AG04449 (cell line): ENCODE measurements around the gene BUB1B.

Source experiments
- CTCF ChIA-PET: fragments of 350-600 bp; formaldehyde crosslinking; extraction: SDS; loops from one replicate; lab custom pipeline; 2021; ENCODE audit warnings: antibody characterized with exemption; lab: Yijun Ruan, JAX
- POLR2A ChIA-PET: fragments of 400-600, 350-600 bp; formaldehyde crosslinking; extraction: SDS; loops from one replicate; lab custom pipeline; 2020; ENCODE audit warnings: antibody characterized with exemption, inconsistent platforms; lab: Yijun Ruan, JAX
- DNase-seq: peaks from one replicate; pipeline ENCODE4 v3.0.0-alpha.2; 2010; ENCODE audit warnings: low read depth, low spot score
- H3K4me3 ChIP-seq: 2 replicates; pipeline ENCODE4 v1.5.1; 2011; ENCODE audit warnings: low read depth, mild to moderate bottlenecking, control low read depth, low read length
- CTCF ChIP-seq: IDR thresholded peaks from one replicate; pipeline ENCODE4 v1.5.1; 2011; ENCODE audit warnings: mild to moderate bottlenecking, moderate library complexity, low read length, control low read depth, inconsistent platforms; ENCODE audit not compliant: insufficient read depth; ENCODE audit errors: missing control alignments

Gene BUB1B

DNA sequence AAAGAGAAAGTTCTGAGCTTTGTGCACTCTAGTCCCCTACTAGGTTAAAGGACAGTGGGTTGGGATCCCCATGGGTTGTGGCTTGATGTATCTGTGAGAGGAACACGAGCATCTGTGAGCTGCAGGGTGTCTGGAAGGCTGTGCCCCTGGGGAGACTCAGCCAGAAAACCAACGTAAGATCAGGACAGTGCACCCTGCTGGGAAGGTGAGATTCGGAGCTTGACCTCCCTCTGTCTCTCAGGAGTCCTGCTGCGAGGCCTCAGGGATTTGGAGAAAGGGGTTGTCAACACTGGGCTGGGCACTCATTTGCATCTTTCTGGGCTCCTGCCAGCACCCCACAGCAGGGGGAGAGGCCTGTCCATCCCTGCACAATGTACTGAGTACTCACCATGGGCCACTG is 106.8 kb downstream of the BUB1B start:
- TF ChIP-seq CTCF, result no peak
- ChIA-PET POLR2A (no interaction called here), CTCF (interaction anchor here (0.7 to 20.1 kb wide), 5 partner anchors 8 to 222 kb away, joined by 3 to 1718 read pairs (median 419); partner anchors contain the start of genes INAFM2, PAK6 and PLCB2)
- no peak for DNase-seq
- H3K4me3 ChIP-seq, result no peak overlapping the region

- no peak overlapping the region for H3K4me3 ChIP-seq
- POLR2A ChIA-PET, result no interaction called here
- TF ChIP-seq CTCF, result no peak
- CTCF ChIA-PET, result interaction anchor here (0.9 to 20.1 kb wide), 7 partner anchors 6 to 230 kb away, joined by 3 to 1718 read pairs (median 286); partner anchors contain the start of genes INAFM2, PAK6, PLCB2 and SRP14
- DNase-seq, result no peak
Observed at GRCh38 chr15:40269604-40270003, 108.7 kb downstream of the BUB1B start.

DNA sequence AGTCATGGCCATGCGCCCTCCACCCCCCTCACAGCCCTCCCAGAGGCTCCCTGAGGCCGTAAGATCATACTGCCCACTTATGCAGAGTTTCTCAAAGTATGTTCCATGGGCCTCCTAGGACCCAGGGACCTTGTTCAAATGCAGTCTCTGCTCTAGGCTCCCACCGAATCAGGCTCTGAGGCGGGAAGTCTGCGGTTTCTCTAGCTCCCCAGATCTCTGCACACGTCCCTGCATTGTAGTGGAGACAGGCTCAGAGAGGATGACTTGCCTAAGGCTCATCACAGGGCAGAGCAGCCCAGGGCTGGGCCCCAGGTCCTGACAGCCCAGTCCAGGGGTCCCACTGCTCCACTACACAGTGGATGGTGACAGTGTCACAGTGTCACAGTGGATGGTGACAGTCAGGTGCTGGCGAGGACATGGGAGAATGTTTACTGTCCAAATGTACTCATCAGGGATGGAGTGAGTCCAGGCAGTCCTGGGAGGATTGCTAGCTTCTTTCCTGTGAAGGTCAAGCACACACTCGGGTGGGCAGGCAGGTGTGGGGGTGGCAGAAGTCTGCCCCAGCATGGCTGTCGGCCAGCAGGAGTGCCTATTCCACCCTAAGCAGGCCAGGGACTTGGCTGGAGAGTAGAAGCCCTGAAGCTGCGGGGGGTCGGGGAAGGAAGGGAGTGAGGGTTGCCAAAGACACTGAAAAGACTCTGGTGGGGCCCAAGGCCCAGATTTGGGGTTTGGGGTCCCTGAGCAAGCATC is 109.6 kb downstream of the BUB1B start:
- POLR2A ChIA-PET, result no interaction called here
- CTCF ChIA-PET, result interaction anchor here (0.9 to 20.1 kb wide), 10 partner anchors 5 to 231 kb away, joined by 3 to 1718 read pairs (median 146); partner anchors contain the start of genes INAFM2, PAK6, PLCB2 and SRP14
- H3K4me3 ChIP-seq, result no peak overlapping the region
- TF ChIP-seq CTCF, result no peak
- no peak for DNase-seq
